HG03432 (cell line): ENCODE results near the gene LRRC47.

Experiments
- ATAC-seq: cut with Tn5 transposase; IDR thresholded peaks from one replicate; pipeline ENCODE4 v1.9.1; 2021; ENCODE audit warnings: mild to moderate bottlenecking, moderate library complexity; ENCODE audit not compliant: unreplicated experiment

Gene LRRC47

DNA sequence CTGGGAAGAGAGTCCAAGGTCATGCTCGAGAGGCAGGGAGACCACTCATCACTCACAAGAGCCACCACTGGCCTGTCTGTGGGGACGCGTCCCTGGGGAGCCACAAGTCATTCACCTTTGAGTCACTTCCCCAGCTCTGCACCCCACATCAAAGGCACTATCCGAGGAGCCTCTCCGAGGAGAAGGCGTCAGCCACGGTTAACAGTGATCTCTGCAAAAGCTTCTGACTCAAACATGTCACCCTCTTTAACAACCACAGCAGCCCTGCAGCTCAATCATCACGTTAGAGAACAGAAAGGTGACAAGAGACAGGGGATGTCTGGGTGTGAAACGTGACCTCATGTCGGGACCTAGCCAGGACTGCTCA lies 9.0 kb downstream of the LRRC47 start:
- ATAC-seq, result no peak

- no peak for ATAC-seq
These were observed 9.6 kb downstream of the LRRC47 start for GRCh38 chr1:3786468-3787348.

GRCh38 chr1:3785456-3786157 lies 10.7 kb downstream of the LRRC47 start:
- ATAC-seq, result no peak

DNA sequence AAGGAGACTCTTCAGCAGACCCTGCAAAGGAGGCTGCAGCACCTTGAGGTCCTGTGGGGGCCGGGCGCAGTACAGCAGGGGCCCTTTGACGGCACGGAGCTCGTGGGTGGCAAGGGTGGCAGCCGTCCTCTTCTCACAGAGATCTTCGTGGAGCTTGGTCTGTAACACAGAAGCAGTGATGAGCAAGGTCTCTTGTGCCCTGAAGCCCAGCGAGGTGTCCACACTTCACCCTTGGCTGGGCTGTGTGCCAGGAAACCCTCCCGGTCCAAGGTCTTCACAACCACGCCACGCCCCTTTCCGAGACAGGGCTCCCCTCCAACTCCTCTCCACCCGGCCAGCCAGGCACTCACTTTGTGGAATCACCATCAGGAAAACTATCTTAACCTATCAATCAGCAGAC lies 11.3 kb downstream of the LRRC47 start:
- ATAC-seq, result no peak

GRCh38 chr1:3783651-3784474 lies 12.4 kb downstream of the LRRC47 start:
- no peak for ATAC-seq

DNA sequence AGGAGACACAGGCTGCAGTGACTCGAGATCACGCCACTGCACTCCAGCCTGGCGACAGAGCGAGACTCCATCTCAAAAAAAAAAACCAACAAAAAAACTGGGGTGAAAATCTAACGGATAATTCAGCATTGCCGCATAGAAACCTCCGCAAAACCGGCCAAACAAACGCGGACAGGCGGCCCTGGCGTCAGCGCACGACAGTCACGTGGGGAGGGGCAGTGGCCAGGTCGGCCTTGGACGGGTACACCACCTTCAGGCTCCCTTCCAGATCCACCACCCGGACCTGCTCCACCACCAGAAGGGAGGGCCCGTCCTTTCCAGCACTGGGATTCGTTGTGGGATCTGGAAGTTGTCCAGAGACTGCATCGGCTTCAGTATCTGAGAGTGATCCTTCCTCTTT lies 15.4 kb downstream of the LRRC47 start:
- ATAC-seq, result no peak

DNA sequence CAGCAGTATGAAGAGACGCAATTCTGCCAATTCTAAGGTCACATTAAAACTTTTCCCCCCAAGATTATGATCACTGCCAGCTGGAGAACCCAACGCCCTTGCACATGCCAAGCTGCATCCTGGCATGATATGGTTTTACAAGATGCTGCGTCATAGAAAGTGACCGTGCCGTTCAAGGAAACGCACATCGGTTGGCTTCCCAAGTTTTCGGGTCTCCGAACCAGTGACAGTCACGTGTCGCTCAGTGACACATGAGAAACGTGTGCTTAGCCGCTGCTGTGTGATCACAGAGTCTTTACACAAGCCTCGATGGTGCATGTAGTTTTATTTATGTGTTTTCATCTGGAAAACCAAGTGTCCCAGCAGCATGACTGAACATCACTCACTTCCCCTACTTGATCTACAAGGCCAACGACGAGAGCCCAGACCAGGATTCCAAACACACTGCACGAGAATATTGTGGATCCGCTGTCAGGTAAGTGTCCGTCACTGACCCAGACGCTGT lies 16.3 kb downstream of the LRRC47 start:
- no peak for ATAC-seq

DNA sequence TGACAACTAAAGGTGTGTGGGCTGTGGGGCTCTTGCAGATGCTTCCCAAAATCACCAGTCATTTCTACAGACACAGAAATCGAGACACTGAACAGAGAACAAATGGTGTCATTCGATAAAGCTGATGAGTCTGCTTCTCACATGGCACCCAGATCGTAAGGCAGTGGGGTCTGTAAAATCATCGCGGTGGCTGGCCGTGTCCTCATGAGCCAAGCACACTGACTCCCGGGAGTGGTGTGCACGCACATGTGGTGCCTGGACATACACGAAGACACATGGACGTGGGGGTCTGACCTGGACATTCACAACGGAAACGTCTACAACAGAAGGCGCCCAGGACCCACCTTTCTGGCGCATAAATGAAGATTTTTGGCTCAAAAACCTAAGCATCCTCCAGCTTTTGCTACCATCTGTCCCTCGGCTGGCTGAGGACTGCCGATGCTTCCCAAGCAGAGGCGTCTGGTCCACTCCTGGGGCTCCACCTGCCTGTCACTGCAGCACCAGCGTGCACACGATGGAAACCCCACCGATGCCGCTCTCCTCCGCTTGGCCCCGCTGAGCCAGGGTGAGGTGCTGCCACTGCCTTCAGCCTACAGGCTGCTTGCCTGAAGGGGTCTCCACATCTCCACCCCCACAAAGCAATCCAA lies 16.9 kb downstream of the LRRC47 start:
- ATAC-seq, result no peak

DNA sequence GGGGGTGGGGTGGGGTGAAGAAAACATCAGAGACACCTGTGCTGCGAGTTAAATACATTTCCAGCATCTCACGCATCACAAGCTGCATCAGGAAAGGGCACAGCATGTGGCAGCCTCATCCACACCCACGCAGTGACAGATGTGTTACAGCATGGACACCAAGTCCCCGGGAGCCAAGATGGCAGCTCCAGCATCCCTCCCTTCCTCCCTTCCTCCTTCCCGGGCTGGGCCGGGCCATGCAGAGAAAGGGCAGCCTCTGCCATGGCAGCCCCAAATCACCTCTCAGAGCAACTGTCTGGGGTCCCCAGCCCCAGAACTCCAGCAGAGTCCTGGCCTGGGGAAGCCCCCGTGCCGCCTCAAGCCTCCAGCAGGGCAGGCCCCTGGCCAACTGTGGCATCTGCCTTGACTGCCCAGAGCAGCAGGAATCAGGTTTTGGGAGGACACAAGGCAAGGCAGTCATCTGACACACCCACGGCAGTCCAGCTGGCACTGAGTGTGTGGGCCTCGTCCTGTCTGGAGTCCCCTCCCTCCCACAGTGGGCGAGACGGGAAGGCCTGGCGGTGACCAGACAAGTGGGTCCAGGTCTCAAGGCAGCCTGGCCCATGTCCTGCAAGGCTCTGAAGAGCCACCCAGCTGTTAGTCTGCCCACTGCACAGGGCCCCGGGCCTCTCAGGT lies 17.6 kb downstream of the LRRC47 start:
- ATAC-seq, result no peak

GRCh38 chr1:3777647-3778589 lies 18.4 kb downstream of the LRRC47 start:
- ATAC-seq, result no peak

GRCh38 chr1:3777078-3777547 lies 19.2 kb downstream of the LRRC47 start:
- ATAC-seq, result no peak

- no peak for ATAC-seq
These were observed 19.9 kb downstream of the LRRC47 start for GRCh38 chr1:3776231-3776961.

- no peak for ATAC-seq
These were observed 20.6 kb downstream of the LRRC47 start for GRCh38 chr1:3775490-3776230.

DNA sequence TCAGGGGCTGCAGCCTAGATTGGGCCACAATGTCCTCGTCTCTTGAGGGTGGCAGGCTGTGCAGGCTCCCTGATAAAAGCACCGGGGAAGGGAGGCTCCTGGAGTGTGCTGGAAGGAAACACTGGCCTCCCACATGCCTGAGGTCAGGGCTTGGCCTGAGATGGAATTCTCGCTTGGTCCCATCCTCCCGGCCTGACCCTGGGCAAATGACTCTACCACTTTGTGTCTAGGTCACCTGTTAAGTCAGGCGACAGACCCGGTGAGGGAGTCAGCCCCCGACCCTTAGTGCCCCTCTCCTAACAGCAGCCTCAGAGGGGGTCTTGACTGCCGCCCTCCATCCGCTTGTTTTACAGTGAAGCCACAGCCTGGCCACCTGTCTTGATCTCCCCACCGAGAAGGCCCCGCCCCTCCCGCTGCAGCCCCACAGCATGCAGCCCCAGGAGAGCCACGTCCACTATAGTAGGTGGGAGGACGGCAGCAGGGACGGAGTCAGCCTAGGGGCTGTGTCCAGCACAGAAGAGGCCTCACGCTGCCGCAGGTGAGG lies 21.3 kb downstream of the LRRC47 start:
- no peak for ATAC-seq

- ATAC-seq, result no peak
These were observed 21.9 kb downstream of the LRRC47 start for GRCh38 chr1:3774276-3774945.

DNA sequence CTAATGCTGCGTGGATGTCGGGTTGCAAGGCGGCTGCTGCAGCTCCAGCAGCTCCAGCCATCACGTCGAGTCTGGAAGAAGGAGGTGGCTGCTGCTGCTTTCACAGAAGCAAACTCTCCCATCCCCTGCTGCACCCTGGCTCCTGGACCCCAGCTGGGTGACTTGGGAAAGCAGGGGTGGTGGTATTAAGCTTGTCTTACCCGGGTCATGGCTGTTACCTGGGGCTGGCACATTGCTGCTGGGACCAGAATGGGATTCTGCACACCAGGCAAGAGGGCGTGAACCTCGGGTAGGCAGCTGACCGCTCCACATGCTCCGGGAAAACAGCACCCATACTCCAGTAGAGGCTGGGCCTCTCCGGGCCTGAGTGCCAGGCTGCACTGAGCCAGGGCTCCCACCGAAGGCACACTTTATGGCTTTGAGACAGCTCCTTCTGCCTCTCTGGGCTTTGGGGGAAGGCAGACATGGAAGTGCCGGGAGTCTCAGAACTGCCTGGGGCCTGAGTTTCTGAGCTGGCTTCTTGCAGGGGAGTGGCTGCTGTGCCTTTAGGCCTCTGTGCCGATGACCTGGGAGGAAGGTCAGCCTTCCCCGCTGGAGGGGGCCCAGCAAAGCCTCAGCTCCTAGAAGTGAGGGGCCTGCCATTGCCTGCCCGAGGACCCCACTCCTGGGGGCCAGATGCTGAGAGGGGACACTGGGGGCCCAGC lies 22.6 kb downstream of the LRRC47 start:
- no peak for ATAC-seq
